Caco-2 (cell line): Measurements from ENCODE around the gene NEMP2. TPM values are rescaled to one million over a fixed set of nuclear protein-coding genes. Genes with fewer than 3 reads are reported as not detected.
"Not testable (repeated sequence)": the region's sequence is repeated elsewhere in the genome, so short reads cannot be mapped to it uniquely, and the experiment has no call there.

Experiments used
- BruUV-seq: library from RNA; stranded (reverse); fragments of 400-500 nt; replicated peaks from 2 replicates; lab custom pipeline; 2021; lab: Mats Ljungman, UMichigan
- CTCF ChIA-PET: fragments of 300-600 bp; sonication (Branson Sonifier 250); formaldehyde crosslinking; loops from one replicate; lab custom pipeline; 2022; ENCODE audit warnings: antibody characterized with exemption; lab: Charles Lee
- POLR2A ChIA-PET: fragments of 300-600 bp; sonication (Branson Sonifier 250); formaldehyde crosslinking; loops from one replicate; lab custom pipeline; 2022; ENCODE audit warnings: antibody characterized with exemption; lab: Charles Lee
- DNase-seq, 2 experiments: peaks; one replicate each; pipeline versions ENCODE4 v3.0.0 to v3.0.0-alpha.2; 2020 to 2022
- H3K27me3 ChIP-seq: replicated peaks from 2 replicates; pipeline ENCODE4 v1.6.0; 2011; ENCODE audit warnings: low read length; ENCODE audit not compliant: control insufficient read depth, insufficient read depth
- H3K36me3 ChIP-seq: 2 replicates; pipeline ENCODE4 v1.5.1; 2011; ENCODE audit warnings: low read length; ENCODE audit not compliant: control insufficient read depth, insufficient read depth
- H3K4me1 ChIP-seq: fragments of 250-450 bp; sonication (Bioruptor Pico); 2 replicates; pipeline ENCODE4 v1.5.1; 2020; ENCODE audit warnings: mild to moderate bottlenecking
- H3K4me3 ChIP-seq: 2 replicates; pipeline ENCODE4 v1.5.1; 2011; ENCODE audit warnings: low read depth, mild to moderate bottlenecking, control low read depth, low read length
- H3K9me3 ChIP-seq: fragments of 250-450 bp; sonication (Bioruptor Pico); 2 replicates; pipeline ENCODE4 v1.5.1; 2020; ENCODE audit warnings: mild to moderate bottlenecking, moderate library complexity
- H3K27ac Mint-ChIP-seq: one replicate; pipeline ENCODE4 v1.8.0; 2022; ENCODE audit warnings: mixed read lengths; ENCODE audit not compliant: unreplicated experiment
- H3K27me3 Mint-ChIP-seq: one replicate; pipeline ENCODE4 v1.8.0; 2022; ENCODE audit warnings: mixed read lengths; ENCODE audit not compliant: insufficient read depth, unreplicated experiment
- H3K36me3 Mint-ChIP-seq: one replicate; pipeline ENCODE4 v1.8.0; 2022; ENCODE audit warnings: mild to moderate bottlenecking, mixed read lengths; ENCODE audit not compliant: insufficient read depth, unreplicated experiment
- H3K4me1 Mint-ChIP-seq: one replicate; pipeline ENCODE4 v1.8.0; 2022; ENCODE audit warnings: low read depth, mixed read lengths; ENCODE audit not compliant: unreplicated experiment
- H3K4me3 Mint-ChIP-seq: one replicate; pipeline ENCODE4 v1.8.0; 2022; ENCODE audit warnings: mild to moderate bottlenecking, moderate library complexity, mixed read lengths; ENCODE audit not compliant: unreplicated experiment
- H3K9me3 Mint-ChIP-seq: one replicate; pipeline ENCODE4 v1.8.0; 2022; ENCODE audit warnings: mixed read lengths; ENCODE audit not compliant: unreplicated experiment
- intact Hi-C: fragments of 100-400 bp; cut with micrococcal nuclease; formaldehyde crosslinking; loops from one replicate; pipeline ENCODE4 v1.10.0; 2022; ENCODE audit not compliant: unreplicated experiment
- total RNA-seq: library from RNA; stranded (reverse); gene quantifications from 2 replicates; pipeline ENCODE4 v1.2.3, GENCODE V29; 2022
- TF ChIP-seq, protein P1 (sequence below), 2 experiments: fragments of 200-600 bp in 1 of 2; IDR thresholded peaks; 1 replicate in 1 of 2; 2 replicates in 1 of 2; pipeline versions ENCODE4 v1.5.1 to v1.8.0; 2011 to 2022; ENCODE audit warnings: antibody characterized with exemption in 1 of 2, control low read depth in 1 of 2, inconsistent platforms in 1 of 2, low read depth in 1 of 2, low read length in 1 of 2, mild to moderate bottlenecking in 1 of 2, moderate library complexity in 1 of 2; ENCODE audit not compliant: insufficient read depth in 1 of 2, severe bottlenecking in 1 of 2, unreplicated experiment in 1 of 2

Gene NEMP2
- total RNA-seq, 1 experiment from 2014 or later = 19.1 TPM

DNA sequence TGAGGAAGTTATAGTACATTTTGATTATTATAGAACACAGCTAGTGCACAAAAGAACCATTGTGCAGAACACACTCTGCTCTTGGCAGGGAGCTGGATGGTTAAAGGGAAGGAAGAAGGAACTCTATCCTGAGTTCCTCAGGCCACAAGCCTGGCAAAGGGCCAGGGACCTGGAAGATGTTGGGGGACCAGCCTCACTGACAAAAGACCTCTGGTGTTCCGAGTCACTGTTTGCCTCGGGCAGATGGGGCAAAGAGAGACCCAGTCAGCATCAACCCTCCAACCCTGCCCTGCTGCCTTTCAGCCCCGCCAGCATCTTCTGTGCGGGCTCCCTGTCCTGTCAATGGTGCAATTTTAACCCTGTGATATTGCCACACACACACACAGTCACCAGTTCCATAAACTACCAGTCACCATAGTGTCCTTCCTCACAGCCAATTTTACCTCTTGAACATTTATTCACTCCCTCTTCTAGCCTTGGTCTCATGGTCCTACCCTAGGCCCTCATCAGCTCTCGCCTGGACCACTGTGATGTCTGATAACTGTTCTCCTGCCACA is 21.9 kb downstream of the NEMP2 start:
- no peak for DNase-seq
- Mint-ChIP-seq H3K9me3 (no peaks in the 10 kb centered on the region), H3K4me3 (no peak overlapping the region), H3K4me1 (no peaks in the 10 kb centered on the region), H3K27ac (no peak overlapping the region), H3K36me3 (peaks cover 17% of the 10 kb centered on the region), H3K27me3 (no peaks in the 10 kb centered on the region)
- Histone ChIP-seq H3K4me1 (no peaks in the 10 kb centered on the region), H3K27me3 (no peaks in the 10 kb centered on the region), H3K4me3 (no peak overlapping the region), H3K36me3 (no peaks in the 10 kb centered on the region; the same call in 1 of the 2 replicates), H3K9me3 (no peaks in the 10 kb centered on the region)
- BruUV-seq = no TSS peak
- CTCF ChIA-PET = no interaction called here
- intact Hi-C loops = no loop called here
- TF ChIP-seq, protein P1, sequence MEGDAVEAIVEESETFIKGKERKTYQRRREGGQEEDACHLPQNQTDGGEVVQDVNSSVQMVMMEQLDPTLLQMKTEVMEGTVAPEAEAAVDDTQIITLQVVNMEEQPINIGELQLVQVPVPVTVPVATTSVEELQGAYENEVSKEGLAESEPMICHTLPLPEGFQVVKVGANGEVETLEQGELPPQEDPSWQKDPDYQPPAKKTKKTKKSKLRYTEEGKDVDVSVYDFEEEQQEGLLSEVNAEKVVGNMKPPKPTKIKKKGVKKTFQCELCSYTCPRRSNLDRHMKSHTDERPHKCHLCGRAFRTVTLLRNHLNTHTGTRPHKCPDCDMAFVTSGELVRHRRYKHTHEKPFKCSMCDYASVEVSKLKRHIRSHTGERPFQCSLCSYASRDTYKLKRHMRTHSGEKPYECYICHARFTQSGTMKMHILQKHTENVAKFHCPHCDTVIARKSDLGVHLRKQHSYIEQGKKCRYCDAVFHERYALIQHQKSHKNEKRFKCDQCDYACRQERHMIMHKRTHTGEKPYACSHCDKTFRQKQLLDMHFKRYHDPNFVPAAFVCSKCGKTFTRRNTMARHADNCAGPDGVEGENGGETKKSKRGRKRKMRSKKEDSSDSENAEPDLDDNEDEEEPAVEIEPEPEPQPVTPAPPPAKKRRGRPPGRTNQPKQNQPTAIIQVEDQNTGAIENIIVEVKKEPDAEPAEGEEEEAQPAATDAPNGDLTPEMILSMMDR (IDR thresholded peaks at IDR 0.05; ENCODE audit: insufficient read depth in 1 of 2, low read depth in 1 of 2, low read length in 1 of 2, severe bottlenecking in 1 of 2, unreplicated experiment in 1 of 2) = no peak
- POLR2A ChIA-PET = no interaction called here

GRCh38 chr2:190511104-190511503 is 23.4 kb downstream of the NEMP2 start:
- CTCF ChIA-PET = no interaction called here
- Histone ChIP-seq H3K4me3 (no peak overlapping the region), H3K9me3 (no peaks in the 10 kb centered on the region), H3K4me1 (no peaks in the 10 kb centered on the region), H3K36me3 (no peaks in the 10 kb centered on the region; the same call in 1 of the 2 replicates), H3K27me3 (no peaks in the 10 kb centered on the region)
- Mint-ChIP-seq H3K36me3 (peaks cover 17% of the 10 kb centered on the region), H3K4me3 (no peak overlapping the region), H3K27ac (no peak overlapping the region), H3K9me3 (no peaks in the 10 kb centered on the region), H3K27me3 (no peaks in the 10 kb centered on the region), H3K4me1 (no peaks in the 10 kb centered on the region)
- POLR2A ChIA-PET = no interaction called here
- BruUV-seq = no TSS peak
- DNase-seq = peak in 1 of 2 experiments; percentile 36
- TF ChIP-seq, protein P1 (IDR thresholded peaks at IDR 0.05; ENCODE audit: insufficient read depth in 1 of 2, low read depth in 1 of 2, low read length in 1 of 2, severe bottlenecking in 1 of 2, unreplicated experiment in 1 of 2) = peak; percentile 42 to 60
- intact Hi-C loops = loop anchor here (1.0 to 2.0 kb wide), 4 partner anchors 128 to 422 kb away; no protein-coding TSS in a partner anchor

GRCh38 chr2:190509895-190510294 is 24.6 kb downstream of the NEMP2 start:
- H3K27me3 Mint-ChIP-seq, H3K9me3 ChIP-seq, H3K9me3 Mint-ChIP-seq, H3K27me3 ChIP-seq, H3K27ac Mint-ChIP-seq, DNase-seq, POLR2A ChIA-PET, BruUV-seq, H3K4me1 ChIP-seq, H3K4me3 Mint-ChIP-seq, H3K36me3 ChIP-seq, H3K4me1 Mint-ChIP-seq, H3K4me3 ChIP-seq: not testable (repeated sequence)
- CTCF ChIA-PET = interaction anchor here (0.6 kb wide), 1 partner anchor 179 kb away, joined by 3 read pairs; no protein-coding TSS in a partner anchor
- peaks cover 17% of the 10 kb centered on the region for H3K36me3 Mint-ChIP-seq
- intact Hi-C loops = loop anchor here (2.0 kb wide), 1 partner anchor 175 kb away; no protein-coding TSS in a partner anchor
